Hepatocyte (in vitro differentiated cells): ENCODE results near the gene SH3RF3. TPM values are rescaled to one million over a fixed set of nuclear protein-coding genes. Genes with fewer than 3 reads are reported as not detected.
"Not testable (repeated sequence)": the region's sequence is repeated elsewhere in the genome, so short reads cannot be mapped to it uniquely, and the experiment has no call there.

Source experiments
- DNase-seq: peaks from one replicate; pipeline ENCODE4 v3.0.0-alpha.2; 2016; ENCODE audit warnings: low spot score
- H2AFZ ChIP-seq: fragments of 200-600 bp; sonication (generic); 2 replicates; pipeline ENCODE4 v1.6.0; 2016; ENCODE audit warnings: antibody characterized with exemption, mild to moderate bottlenecking
- H3K27ac ChIP-seq: fragments of 200-600 bp; sonication (generic); 2 replicates; pipeline ENCODE4 v1.5.1; 2016; ENCODE audit warnings: mild to moderate bottlenecking
- H3K27me3 ChIP-seq: fragments of 200-600 bp; sonication (generic); 2 replicates; pipeline ENCODE4 v1.6.1; 2016
- H3K36me3 ChIP-seq: fragments of 200-600 bp; sonication (generic); replicated peaks from 2 replicates; pipeline ENCODE4 v1.5.1; 2016; ENCODE audit warnings: low read depth; ENCODE audit not compliant: insufficient read depth
- H3K4me1 ChIP-seq: fragments of 200-600 bp; sonication (generic); 2 replicates; pipeline ENCODE4 v1.5.1; 2016; ENCODE audit warnings: mild to moderate bottlenecking, moderate library complexity; ENCODE audit not compliant: insufficient read depth
- H3K4me2 ChIP-seq: fragments of 200-600 bp; sonication (generic); 2 replicates; pipeline ENCODE4 v1.6.0; 2016
- H3K4me3 ChIP-seq: fragments of 200-600 bp; sonication (generic); 2 replicates; pipeline ENCODE4 v1.5.1; 2016; ENCODE audit warnings: mild to moderate bottlenecking
- H3K79me2 ChIP-seq: fragments of 200-600 bp; sonication (generic); 2 replicates; pipeline ENCODE4 v1.6.0; 2017; ENCODE audit warnings: mild to moderate bottlenecking
- H3K9me2 ChIP-seq: fragments of 200-600 bp; sonication (generic); replicated peaks from 2 replicates; pipeline ENCODE4 v1.6.0; 2017; ENCODE audit warnings: mild to moderate bottlenecking; ENCODE audit not compliant: insufficient read depth
- H3K9me3 ChIP-seq: fragments of 200-600 bp; sonication (generic); 2 replicates; pipeline ENCODE4 v1.5.1; 2016; ENCODE audit warnings: low read depth, mild to moderate bottlenecking
- H4K20me1 ChIP-seq: fragments of 200-600 bp; sonication (generic); 2 replicates; pipeline ENCODE4 v1.6.0; 2016; ENCODE audit warnings: mild to moderate bottlenecking; ENCODE audit not compliant: insufficient read depth, poor library complexity, severe bottlenecking
- EZH2 ChIP-seq: fragments of 200-600 bp; sonication (generic); IDR thresholded peaks from 2 replicates; pipeline ENCODE4 v1.6.1; 2016; ENCODE audit warnings: antibody characterized with exemption, mild to moderate bottlenecking, borderline replicate concordance
- EZH2phosphoT487 ChIP-seq: fragments of 200-600 bp; sonication (generic); IDR thresholded peaks from one replicate; pipeline ENCODE4 v1.6.1; 2018; ENCODE audit warnings: antibody characterized with exemption, mild to moderate bottlenecking, low read depth, moderate library complexity; ENCODE audit not compliant: unreplicated experiment, severe bottlenecking
- WGBS: methylation state at CpG from one replicate; pipeline ENCODE4 v1.1.6; 2016; ENCODE audit warnings: low lambda C conversion rate; ENCODE audit errors: missing lambda C conversion rate; 5-methylcytosine and 5-hydroxymethylcytosine counted together
- polyA plus RNA-seq: library from polyadenylated mRNA; unstranded; fragments of >200 nt; fragmentation: Nextera tagmentation; extraction: Ambion mirVana; gene quantifications from 2 replicates; pipeline ENCODE4 v1.2.1, GENCODE V29; 2016
- total RNA-seq: library from RNA; depleted of rRNA; stranded (reverse); fragments of >200 nt; gene quantifications from 2 replicates; pipeline ENCODE4 v1.2.3, GENCODE V29; 2014
- TF ChIP-seq, protein P1 (sequence below): fragments of 200-600 bp; sonication (generic); IDR thresholded peaks from 2 replicates; pipeline ENCODE4 v1.5.1; 2016; ENCODE audit warnings: antibody characterized with exemption, mild to moderate bottlenecking; ENCODE audit not compliant: poor library complexity

The SH3RF3 gene
- total and polyA plus RNA-seq, 2 experiments from 2014 or later = 1.9 to 2.1 TPM

GRCh38 chr2:109535217-109535946 lies 406.4 kb downstream of the SH3RF3 start:
- Histone ChIP-seq H3K4me2 (no peak overlapping the region), H3K27ac (no peak overlapping the region), H3K36me3 (no peaks in the 10 kb centered on the region), H3K9me3 (no peaks in the 10 kb centered on the region), H3K79me2 (no peaks in the 10 kb centered on the region), H4K20me1 (no peaks in the 10 kb centered on the region), H3K4me1 (peaks cover 11% of the 10 kb centered on the region), H3K9me2 (no peaks in the 10 kb centered on the region), H3K27me3 (no peaks in the 10 kb centered on the region), H3K4me3 (no peak overlapping the region), H2AFZ (no peak overlapping the region)
- TF ChIP-seq EZH2 (no peak), EZH2phosphoT487 (no peak)
- TF ChIP-seq, protein P1, sequence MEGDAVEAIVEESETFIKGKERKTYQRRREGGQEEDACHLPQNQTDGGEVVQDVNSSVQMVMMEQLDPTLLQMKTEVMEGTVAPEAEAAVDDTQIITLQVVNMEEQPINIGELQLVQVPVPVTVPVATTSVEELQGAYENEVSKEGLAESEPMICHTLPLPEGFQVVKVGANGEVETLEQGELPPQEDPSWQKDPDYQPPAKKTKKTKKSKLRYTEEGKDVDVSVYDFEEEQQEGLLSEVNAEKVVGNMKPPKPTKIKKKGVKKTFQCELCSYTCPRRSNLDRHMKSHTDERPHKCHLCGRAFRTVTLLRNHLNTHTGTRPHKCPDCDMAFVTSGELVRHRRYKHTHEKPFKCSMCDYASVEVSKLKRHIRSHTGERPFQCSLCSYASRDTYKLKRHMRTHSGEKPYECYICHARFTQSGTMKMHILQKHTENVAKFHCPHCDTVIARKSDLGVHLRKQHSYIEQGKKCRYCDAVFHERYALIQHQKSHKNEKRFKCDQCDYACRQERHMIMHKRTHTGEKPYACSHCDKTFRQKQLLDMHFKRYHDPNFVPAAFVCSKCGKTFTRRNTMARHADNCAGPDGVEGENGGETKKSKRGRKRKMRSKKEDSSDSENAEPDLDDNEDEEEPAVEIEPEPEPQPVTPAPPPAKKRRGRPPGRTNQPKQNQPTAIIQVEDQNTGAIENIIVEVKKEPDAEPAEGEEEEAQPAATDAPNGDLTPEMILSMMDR = no peak
- 68% methylated on average over 6 of the region's 6 CpGs for WGBS
- DNase-seq = no peak

DNA sequence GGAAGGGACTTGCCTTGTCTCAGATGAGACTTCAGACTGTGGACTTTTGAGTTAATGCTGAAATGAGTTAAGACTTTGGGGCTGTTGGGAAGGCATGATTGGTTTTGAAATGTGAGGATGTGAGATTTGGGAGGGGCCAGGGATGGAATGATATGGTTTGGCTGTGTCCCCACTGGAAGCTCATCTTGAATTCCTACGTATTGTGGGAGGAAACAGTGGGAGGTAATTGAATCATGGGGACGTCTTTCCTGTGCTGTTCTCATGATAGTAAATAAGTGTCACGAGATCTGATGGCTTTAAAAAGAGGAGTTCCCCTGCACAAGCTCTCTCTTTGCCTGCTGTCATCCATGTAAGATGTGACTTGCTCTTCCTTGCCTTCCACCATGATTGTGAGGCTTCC lies 407.6 kb downstream of the SH3RF3 start:
- H3K79me2 ChIP-seq, DNase-seq, H3K9me3 ChIP-seq, H4K20me1 ChIP-seq, H3K9me2 ChIP-seq, H3K27ac ChIP-seq, H3K36me3 ChIP-seq, H3K27me3 ChIP-seq, H3K4me3 ChIP-seq, H3K4me2 ChIP-seq, H2AFZ ChIP-seq: not testable (repeated sequence)
- 94% methylated on average over 3 of the region's 3 CpGs for whole genome bisulfite sequencing
- peaks cover 11% of the 10 kb centered on the region for H3K4me1 ChIP-seq

DNA sequence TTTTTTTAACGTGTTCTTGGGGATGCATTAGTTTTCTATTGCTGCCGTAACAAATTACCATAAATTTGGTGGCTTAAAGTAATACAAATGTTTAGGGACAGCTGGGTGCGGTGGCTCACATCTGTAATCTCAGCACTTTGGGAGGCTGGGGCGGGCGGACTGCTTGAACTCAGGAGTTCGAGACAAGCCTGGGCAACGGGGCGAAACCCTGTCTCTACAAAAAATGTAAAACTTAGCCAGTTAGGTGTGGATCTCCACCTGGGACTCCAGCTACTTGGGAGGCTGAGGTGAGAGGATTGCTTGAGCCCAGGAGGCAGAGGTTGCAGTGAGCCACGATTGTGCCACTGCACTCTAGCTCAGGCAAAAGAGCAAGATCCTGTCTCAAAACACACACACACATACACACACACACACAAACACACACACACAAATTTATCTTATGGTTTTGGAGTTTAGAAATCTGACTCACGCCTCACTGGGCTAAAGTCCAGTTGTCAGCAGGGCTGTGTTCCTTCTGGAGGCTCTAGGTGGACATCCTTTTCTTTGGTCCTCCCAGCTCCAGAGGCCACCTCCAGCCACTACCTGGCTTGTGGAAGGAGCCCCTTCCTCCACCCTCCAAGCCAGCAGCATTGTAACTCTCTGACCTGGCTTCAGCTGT lies 408.7 kb downstream of the SH3RF3 start:
- TF ChIP-seq EZH2phosphoT487 (no peak), EZH2 (no peak)
- TF ChIP-seq, protein P1 = no peak

DNA sequence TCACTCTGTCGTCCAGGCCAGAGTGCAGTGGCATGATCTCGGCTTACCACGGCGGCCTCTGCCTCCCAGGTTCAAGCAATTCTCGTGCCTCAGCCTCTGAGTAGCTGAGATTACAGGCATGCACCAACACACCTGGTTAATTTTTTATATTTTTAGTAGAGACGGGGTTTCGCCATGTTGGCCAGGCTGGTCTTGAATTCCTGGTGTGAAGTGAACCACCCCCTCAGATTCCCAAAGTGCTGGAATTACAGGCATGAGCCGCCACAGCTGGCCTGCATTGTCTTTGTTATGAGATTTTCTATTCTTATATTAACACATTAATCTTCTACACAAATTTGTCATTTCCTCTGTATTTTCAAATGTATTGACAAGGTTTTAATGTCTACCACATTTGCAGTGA lies 409.5 kb downstream of the SH3RF3 start:
- Histone ChIP-seq H3K79me2 (no peaks in the 10 kb centered on the region), H3K9me2 (no peaks in the 10 kb centered on the region), H3K27ac (no peak overlapping the region), H3K27me3 (no peaks in the 10 kb centered on the region), H4K20me1 (no peaks in the 10 kb centered on the region), H3K36me3 (no peaks in the 10 kb centered on the region), H3K4me2 (no peak overlapping the region), H3K4me1 (peaks cover 11% of the 10 kb centered on the region), H3K4me3 (no peak overlapping the region), H2AFZ (no peak overlapping the region), H3K9me3 (no peaks in the 10 kb centered on the region)
- TF ChIP-seq EZH2phosphoT487 = no peak
- TF ChIP-seq, protein P1 = no peak
- TF ChIP-seq EZH2 = no peak
- no peak for DNase-seq
- WGBS = 90% methylated on average over 8 of the region's 8 CpGs

More for the DNA sequence above, 408.7 kb downstream of the SH3RF3 start:
- no peak overlapping the region for H2AFZ ChIP-seq
- H3K4me3 ChIP-seq = no peak overlapping the region
- H3K4me1 ChIP-seq = peaks cover 11% of the 10 kb centered on the region
- DNase-seq = peak; percentile 36
- H3K4me2 ChIP-seq = no peak overlapping the region
- H3K79me2 ChIP-seq = no peaks in the 10 kb centered on the region
- H4K20me1 ChIP-seq = no peaks in the 10 kb centered on the region
- 93% methylated on average over 10 of the region's 10 CpGs for WGBS
- peak overlapping the region; percentile 35 for H3K27ac ChIP-seq
- H3K36me3 ChIP-seq = no peaks in the 10 kb centered on the region
- no peaks in the 10 kb centered on the region for H3K9me2 ChIP-seq
- no peaks in the 10 kb centered on the region for H3K9me3 ChIP-seq
- no peaks in the 10 kb centered on the region for H3K27me3 ChIP-seq
